ENCODE data around the gene FRMD4A. TPM values are rescaled to one million over a fixed set of nuclear protein-coding genes. Genes with fewer than 3 reads are reported as not detected.

Gene FRMD4A
- total RNA-seq, 1 donor from 2014 or later = 0.64 TPM

DNA sequence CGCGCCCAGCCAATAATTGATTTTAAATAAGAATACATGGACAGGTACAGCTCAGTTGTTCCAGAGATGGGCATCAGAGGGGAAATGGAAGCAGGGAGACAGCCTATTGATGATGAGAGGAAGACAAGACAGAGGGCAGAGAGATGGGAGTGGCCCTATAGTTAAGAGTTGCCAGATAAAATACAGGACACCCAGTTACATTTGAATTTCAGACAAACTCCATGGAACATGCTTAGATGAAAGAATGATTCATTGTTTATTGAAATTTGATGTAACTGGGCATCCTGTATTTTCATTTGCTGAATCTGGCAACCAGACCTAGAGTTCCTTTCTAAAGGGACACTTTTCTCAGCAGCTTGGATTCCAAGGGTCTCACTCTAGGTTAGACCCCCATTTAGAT lies 341.1 kb downstream of the FRMD4A start:
- intact Hi-C loops (cut with micrococcal nuclease) = loop anchor here (5.0 to 10.0 kb wide), 2 partner anchors 62 to 195 kb away; no protein-coding TSS in a partner anchor
- POLR2A ChIA-PET = no interaction called here
- TF ChIP-seq, protein P1, sequence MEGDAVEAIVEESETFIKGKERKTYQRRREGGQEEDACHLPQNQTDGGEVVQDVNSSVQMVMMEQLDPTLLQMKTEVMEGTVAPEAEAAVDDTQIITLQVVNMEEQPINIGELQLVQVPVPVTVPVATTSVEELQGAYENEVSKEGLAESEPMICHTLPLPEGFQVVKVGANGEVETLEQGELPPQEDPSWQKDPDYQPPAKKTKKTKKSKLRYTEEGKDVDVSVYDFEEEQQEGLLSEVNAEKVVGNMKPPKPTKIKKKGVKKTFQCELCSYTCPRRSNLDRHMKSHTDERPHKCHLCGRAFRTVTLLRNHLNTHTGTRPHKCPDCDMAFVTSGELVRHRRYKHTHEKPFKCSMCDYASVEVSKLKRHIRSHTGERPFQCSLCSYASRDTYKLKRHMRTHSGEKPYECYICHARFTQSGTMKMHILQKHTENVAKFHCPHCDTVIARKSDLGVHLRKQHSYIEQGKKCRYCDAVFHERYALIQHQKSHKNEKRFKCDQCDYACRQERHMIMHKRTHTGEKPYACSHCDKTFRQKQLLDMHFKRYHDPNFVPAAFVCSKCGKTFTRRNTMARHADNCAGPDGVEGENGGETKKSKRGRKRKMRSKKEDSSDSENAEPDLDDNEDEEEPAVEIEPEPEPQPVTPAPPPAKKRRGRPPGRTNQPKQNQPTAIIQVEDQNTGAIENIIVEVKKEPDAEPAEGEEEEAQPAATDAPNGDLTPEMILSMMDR (IDR thresholded peaks at IDR 0.05) = no peak
- no peaks in the 10 kb centered on the region for H3K9me3 Mint-ChIP-seq
- ATAC-seq (ENCODE audit: low read depth) (no peak), DNase-seq (no peak)
- CTCF ChIA-PET = no interaction called here
- H3K4me1 Mint-ChIP-seq = peaks cover 30% of the 10 kb centered on the region
- no peak overlapping the region for H3K27ac Mint-ChIP-seq
- no peaks in the 10 kb centered on the region for H3K27me3 Mint-ChIP-seq
- H3K4me3 Mint-ChIP-seq = no peak overlapping the region
- H3K36me3 Mint-ChIP-seq (ENCODE audit: low read depth) = no peaks in the 10 kb centered on the region

DNA sequence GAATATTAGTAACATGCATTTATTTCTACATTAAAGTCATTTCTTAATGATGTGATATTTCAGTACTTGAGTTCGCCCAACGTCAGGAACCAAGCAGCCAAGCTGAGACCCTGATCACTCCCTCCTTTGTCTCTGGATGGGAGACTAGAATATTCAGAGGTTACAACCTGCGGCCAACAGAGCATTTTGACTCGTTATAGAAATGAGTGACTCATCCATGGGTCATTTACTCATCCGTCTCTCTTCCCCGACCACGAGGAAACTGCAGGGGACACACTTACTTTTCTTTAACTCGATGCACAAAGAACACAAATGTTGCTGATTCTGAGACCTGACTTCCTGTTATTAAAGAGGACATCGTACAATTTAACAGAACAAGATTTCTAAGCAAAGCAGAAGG lies 343.3 kb downstream of the FRMD4A start:
- CTCF ChIA-PET = no interaction called here
- H3K36me3 Mint-ChIP-seq (ENCODE audit: low read depth) = no peaks in the 10 kb centered on the region
- intact Hi-C loops (cut with micrococcal nuclease) = loop anchor here (5.0 kb wide), 1 partner anchor 60 kb away; no protein-coding TSS in a partner anchor
- peaks cover 2% of the 10 kb centered on the region for H3K27me3 Mint-ChIP-seq
- H3K4me3 Mint-ChIP-seq = no peak overlapping the region
- POLR2A ChIA-PET = no interaction called here
- no peaks in the 10 kb centered on the region for H3K9me3 Mint-ChIP-seq
- TF ChIP-seq, protein P1 (IDR thresholded peaks at IDR 0.05) = no peak
- no peak overlapping the region for H3K27ac Mint-ChIP-seq
- ATAC-seq (ENCODE audit: low read depth) (no peak), DNase-seq (no peak)
- H3K4me1 Mint-ChIP-seq = peaks cover 15% of the 10 kb centered on the region

DNA sequence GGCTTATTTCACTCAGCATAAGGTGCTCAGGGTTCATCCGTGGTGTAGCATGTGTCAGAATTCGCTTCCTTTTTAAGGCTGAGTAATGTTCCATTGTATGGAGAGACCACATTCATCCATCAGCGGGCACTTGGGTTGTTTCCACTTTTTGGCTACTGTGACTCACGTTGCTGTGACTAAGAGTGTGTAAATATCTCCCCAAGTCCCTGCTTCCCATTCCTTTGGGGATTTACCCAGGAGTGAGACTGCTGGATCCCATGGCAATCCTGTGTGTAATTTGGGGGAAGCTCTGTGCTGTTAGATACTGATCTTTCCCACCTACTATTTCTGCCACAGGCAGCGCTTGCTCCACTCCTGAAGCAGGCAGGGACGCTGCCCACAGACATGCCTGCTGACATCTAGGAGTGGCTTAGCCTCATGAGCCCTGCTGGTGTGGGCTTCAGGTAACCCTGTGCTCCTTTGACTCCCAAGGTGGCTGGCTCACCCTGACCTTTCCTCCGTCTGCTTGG lies 346.0 kb downstream of the FRMD4A start:
- Mint-ChIP-seq H3K4me1 (peaks cover 10% of the 10 kb centered on the region), H3K36me3 (ENCODE audit: low read depth) (no peaks in the 10 kb centered on the region), H3K27ac (no peak overlapping the region), H3K4me3 (no peak overlapping the region), H3K27me3 (peaks cover 2% of the 10 kb centered on the region), H3K9me3 (no peaks in the 10 kb centered on the region)
- ATAC-seq (ENCODE audit: low read depth) = no peak
- ChIA-PET POLR2A (no interaction called here), CTCF (no interaction called here)
- no peak for DNase-seq
- TF ChIP-seq, protein P1 (IDR thresholded peaks at IDR 0.05) = no peak
- intact Hi-C loops (cut with micrococcal nuclease) = loop anchor here (5.0 kb wide), 1 partner anchor 57 kb away; no protein-coding TSS in a partner anchor

DNA sequence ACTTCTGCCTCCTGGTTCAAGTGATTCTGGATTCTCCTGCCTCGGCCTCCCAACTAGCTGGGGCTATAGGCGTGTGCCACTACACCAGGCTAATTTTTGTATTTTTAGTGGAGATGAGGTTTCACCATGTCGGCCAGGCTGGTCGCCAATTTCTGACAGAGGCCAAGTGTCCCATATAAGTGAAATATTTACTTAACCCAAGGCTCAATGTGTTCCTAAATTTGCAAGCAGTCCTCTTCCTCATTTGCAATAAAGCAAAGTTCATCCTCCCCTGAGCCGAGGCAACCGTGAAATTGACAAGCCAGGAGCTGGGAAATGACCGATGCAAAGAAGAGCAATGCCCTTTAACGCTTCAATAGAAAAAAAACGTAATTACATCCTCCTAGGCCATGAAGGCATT lies 347.7 kb downstream of the FRMD4A start:
- Mint-ChIP-seq H3K9me3 (no peaks in the 10 kb centered on the region), H3K36me3 (ENCODE audit: low read depth) (no peaks in the 10 kb centered on the region), H3K27ac (no peak overlapping the region), H3K4me1 (peaks cover 10% of the 10 kb centered on the region), H3K27me3 (peaks cover 2% of the 10 kb centered on the region), H3K4me3 (no peak overlapping the region)
- ChIA-PET CTCF (no interaction called here), POLR2A (no interaction called here)
- ATAC-seq (ENCODE audit: low read depth) (no peak), DNase-seq (no peak)
- TF ChIP-seq, protein P1 (IDR thresholded peaks at IDR 0.05) = no peak
- intact Hi-C loops (cut with micrococcal nuclease) = no loop called here

DNA sequence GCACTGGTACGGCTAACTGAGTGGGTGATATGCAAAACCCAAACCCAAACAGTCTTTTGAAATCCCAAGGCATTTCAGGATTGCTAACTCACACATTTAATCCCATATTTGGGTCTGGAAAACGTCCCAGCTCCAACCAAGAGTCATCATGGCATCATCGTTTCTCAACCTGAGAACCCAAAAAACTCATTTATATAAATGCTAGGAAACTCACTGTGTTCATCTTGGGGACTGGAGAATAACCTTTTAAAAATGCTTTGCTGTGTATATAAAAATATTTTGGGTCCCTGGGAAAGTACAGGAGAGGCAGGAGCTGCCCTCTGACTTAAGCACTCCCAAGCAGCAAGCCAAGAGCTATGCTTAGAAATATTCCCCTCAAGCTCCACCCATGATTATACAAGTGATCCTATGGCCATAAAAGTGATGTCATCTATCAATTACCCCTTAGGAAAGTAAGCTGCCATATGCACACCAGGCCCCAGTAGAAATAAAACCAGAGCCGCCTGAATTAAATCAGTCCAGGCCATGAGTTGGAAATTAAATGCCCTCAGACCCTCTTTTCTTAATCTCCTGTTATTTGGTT lies 352.1 kb downstream of the FRMD4A start:
- DNase-seq (no peak), ATAC-seq (ENCODE audit: low read depth) (no peak)
- H3K9me3 Mint-ChIP-seq = no peaks in the 10 kb centered on the region
- H3K36me3 Mint-ChIP-seq (ENCODE audit: low read depth) = no peaks in the 10 kb centered on the region
- H3K27ac Mint-ChIP-seq = no peak overlapping the region
- no peaks in the 10 kb centered on the region for H3K4me1 Mint-ChIP-seq
- H3K27me3 Mint-ChIP-seq = peaks cover 9% of the 10 kb centered on the region
- ChIA-PET POLR2A (no interaction called here), CTCF (no interaction called here)
- intact Hi-C loops (cut with micrococcal nuclease) = no loop called here
- TF ChIP-seq, protein P1 (IDR thresholded peaks at IDR 0.05) = no peak
- no peak overlapping the region for H3K4me3 Mint-ChIP-seq

All from activated B cell treated with CpG ODN at 0.5 μM for 24 hours (primary cell).